Retinal pigment epithelial cell (primary cell): Measurements from ENCODE around the gene HDAC9.
A peak's percentile ranks its signal among the peaks of the same experiment; 100 is the strongest.
"Not testable (repeated sequence)": the region's sequence is repeated elsewhere in the genome, so short reads cannot be mapped to it uniquely, and the experiment has no call there.

Experiments used
- DNase-seq: peaks from one replicate; pipeline ENCODE4 v3.0.0-alpha.2; 2010; ENCODE audit warnings: low read depth
- H3K4me3 ChIP-seq: 2 replicates; pipeline ENCODE4 v1.5.1; 2011; ENCODE audit warnings: mild to moderate bottlenecking, low read length, control low read depth, moderate library complexity
- CTCF ChIP-seq: conservative IDR thresholded peaks from 2 replicates; pipeline ENCODE4 v1.5.1; 2011; ENCODE audit warnings: low read depth, low read length, control low read depth, inconsistent platforms

The HDAC9 gene

GRCh38 chr7:18948521-18948920 lies 453.0 kb downstream of the HDAC9 start:
- no peak for DNase-seq
- H3K4me3 ChIP-seq = no peak overlapping the region
- no peak for TF ChIP-seq CTCF

GRCh38 chr7:18952846-18953245 lies 457.3 kb downstream of the HDAC9 start:
- no peak for DNase-seq
- no peak overlapping the region for H3K4me3 ChIP-seq
- TF ChIP-seq CTCF = no peak

- no peak overlapping the region for H3K4me3 ChIP-seq
- DNase-seq = peak; percentile 60
- TF ChIP-seq CTCF = no peak
Observed at GRCh38 chr7:18958627-18959026, 463.1 kb downstream of the HDAC9 start.

- DNase-seq = no peak
- H3K4me3 ChIP-seq = no peak overlapping the region
- TF ChIP-seq CTCF = no peak
Observed at GRCh38 chr7:18960725-18961124, 465.2 kb downstream of the HDAC9 start.

- peak; percentile 91 for DNase-seq
- TF ChIP-seq CTCF = no peak
- no peak overlapping the region for H3K4me3 ChIP-seq
Observed at GRCh38 chr7:18962031-18962430, 466.5 kb downstream of the HDAC9 start.

- no peak for TF ChIP-seq CTCF
- no peak overlapping the region for H3K4me3 ChIP-seq
- DNase-seq = no peak
Observed at GRCh38 chr7:18965657-18966056, 470.1 kb downstream of the HDAC9 start.

- DNase-seq = not testable (repeated sequence)
Observed at GRCh38 chr7:18967755-18968154, 472.2 kb downstream of the HDAC9 start.

GRCh38 chr7:18971839-18972238 lies 476.3 kb downstream of the HDAC9 start:
- no peak overlapping the region for H3K4me3 ChIP-seq
- no peak for TF ChIP-seq CTCF
- no peak for DNase-seq

More at GRCh38 chr7:18967755-18968154, 472.2 kb downstream of the HDAC9 start:
- not testable (repeated sequence) for H3K4me3 ChIP-seq
